ENCODE data around the gene SLC7A10.

GRCh38 chr19:33204136-33204973 lies 21.3 kb downstream of the SLC7A10 start:
- TF ChIP-seq CTCF (IDR thresholded peaks at IDR 0.05) = no peak
- TF ChIP-seq POLR2A (IDR thresholded peaks at IDR 0.05) = no peak
